ENCODE data around the gene CINP.

- TF ChIP-seq POLR2AphosphoS5 (IDR thresholded peaks at IDR 0.05; ENCODE audit: low read depth, low read length) = no peak
- no peak for TF ChIP-seq REST (IDR thresholded peaks at IDR 0.05; ENCODE audit: insufficient read depth in 1 of 2, low read depth in 2 of 2, low read length in 2 of 2)
Observed at GRCh38 chr14:102338724-102339123, 24.0 kb downstream of the CINP start.

All from PFSK-1 (cell line).